Measurements from ENCODE around the gene C1orf52. TPM values are rescaled to one million over a fixed set of nuclear protein-coding genes. Genes with fewer than 3 reads are reported as not detected.

Gene C1orf52
- total RNA-seq, 2 donors from 2014 or later, result 16.9 to 19.1 TPM

GRCh38 chr1:85289207-85289847, 29.9 kb upstream of the C1orf52 start:
- peaks cover 6% of the 10 kb centered on the region for H3K27me3 Mint-ChIP-seq
- ATAC-seq (replicated peaks), result peak; percentile 98
- H3K9me3 Mint-ChIP-seq, result no peaks in the 10 kb centered on the region
- H3K4me1 Mint-ChIP-seq, result peaks cover 11% of the 10 kb centered on the region
- peak overlapping the region; percentile 3 for H3K27ac Mint-ChIP-seq
- H3K36me3 Mint-ChIP-seq (ENCODE audit: low read depth), result no peaks in the 10 kb centered on the region
- no peak overlapping the region for H3K4me3 Mint-ChIP-seq

GRCh38 chr1:85284202-85284601, 24.7 kb upstream of the C1orf52 start:
- Mint-ChIP-seq H3K27ac (no peak overlapping the region), H3K4me3 (no peak overlapping the region), H3K9me3 (no peaks in the 10 kb centered on the region), H3K4me1 (peaks cover 1% of the 10 kb centered on the region), H3K27me3 (no peaks in the 10 kb centered on the region), H3K36me3 (ENCODE audit: low read depth) (no peaks in the 10 kb centered on the region)
- no peak for ATAC-seq (replicated peaks)

- H3K4me3 Mint-ChIP-seq, result no peak overlapping the region
- peaks cover 6% of the 10 kb centered on the region for H3K4me1 Mint-ChIP-seq
- H3K27me3 Mint-ChIP-seq, result no peaks in the 10 kb centered on the region
- H3K9me3 Mint-ChIP-seq, result no peaks in the 10 kb centered on the region
- H3K27ac Mint-ChIP-seq, result no peak overlapping the region
- ATAC-seq (replicated peaks), result no peak
- no peaks in the 10 kb centered on the region for H3K36me3 Mint-ChIP-seq (ENCODE audit: low read depth)
Measured at GRCh38 chr1:85283475-85284199, 24.2 kb upstream of the C1orf52 start.

GRCh38 chr1:85282424-85282823, 23.0 kb upstream of the C1orf52 start:
- no peaks in the 10 kb centered on the region for H3K36me3 Mint-ChIP-seq (ENCODE audit: low read depth)
- H3K27me3 Mint-ChIP-seq, result no peaks in the 10 kb centered on the region
- H3K27ac Mint-ChIP-seq, result no peak overlapping the region
- no peak for ATAC-seq (replicated peaks)
- peaks cover 6% of the 10 kb centered on the region for H3K4me1 Mint-ChIP-seq
- no peak overlapping the region for H3K4me3 Mint-ChIP-seq
- no peaks in the 10 kb centered on the region for H3K9me3 Mint-ChIP-seq

GRCh38 chr1:85280636-85281035, 21.2 kb upstream of the C1orf52 start:
- Mint-ChIP-seq H3K4me1 (peaks cover 6% of the 10 kb centered on the region), H3K27ac (no peak overlapping the region), H3K27me3 (no peaks in the 10 kb centered on the region)

GRCh38 chr1:85279458-85280080, 20.1 kb upstream of the C1orf52 start:
- Mint-ChIP-seq H3K4me1 (peaks cover 12% of the 10 kb centered on the region), H3K4me3 (peak overlapping the region; percentile 32), H3K27ac (peak overlapping the region; percentile 7), H3K27me3 (no peaks in the 10 kb centered on the region), H3K36me3 (ENCODE audit: low read depth) (peaks cover 13% of the 10 kb centered on the region), H3K9me3 (no peaks in the 10 kb centered on the region)
- no peak for ATAC-seq (replicated peaks)

More at GRCh38 chr1:85280636-85281035, 21.2 kb upstream of the C1orf52 start:
- peaks cover 2% of the 10 kb centered on the region for H3K36me3 Mint-ChIP-seq (ENCODE audit: low read depth)
- no peaks in the 10 kb centered on the region for H3K9me3 Mint-ChIP-seq
- no peak for ATAC-seq (replicated peaks)
- no peak overlapping the region for H3K4me3 Mint-ChIP-seq

GRCh38 chr1:85278853-85279314, 19.4 kb upstream of the C1orf52 start:
- H3K27me3 Mint-ChIP-seq, result no peaks in the 10 kb centered on the region
- ATAC-seq (replicated peaks), result peak; percentile 47
- H3K4me3 Mint-ChIP-seq, result peak overlapping the region; percentile 32
- peaks cover 20% of the 10 kb centered on the region for H3K36me3 Mint-ChIP-seq (ENCODE audit: low read depth)
- H3K4me1 Mint-ChIP-seq, result peaks cover 18% of the 10 kb centered on the region
- peak overlapping the region; percentile 7 for H3K27ac Mint-ChIP-seq
- no peaks in the 10 kb centered on the region for H3K9me3 Mint-ChIP-seq

GRCh38 chr1:85277802-85278201, 18.3 kb upstream of the C1orf52 start:
- Mint-ChIP-seq H3K9me3 (no peaks in the 10 kb centered on the region), H3K36me3 (ENCODE audit: low read depth) (peaks cover 31% of the 10 kb centered on the region), H3K4me3 (peak overlapping the region; percentile 92), H3K27me3 (no peaks in the 10 kb centered on the region), H3K4me1 (peaks cover 29% of the 10 kb centered on the region), H3K27ac (peak overlapping the region; percentile 97)
- no peak for ATAC-seq (replicated peaks)

GRCh38 chr1:85276978-85277639, 17.6 kb upstream of the C1orf52 start:
- Mint-ChIP-seq H3K9me3 (no peaks in the 10 kb centered on the region), H3K4me3 (peak overlapping the region; percentile 92), H3K36me3 (ENCODE audit: low read depth) (peaks cover 36% of the 10 kb centered on the region), H3K27ac (peak overlapping the region; percentile 97), H3K4me1 (peaks cover 32% of the 10 kb centered on the region), H3K27me3 (no peaks in the 10 kb centered on the region)
- no peak for ATAC-seq (replicated peaks)

- Mint-ChIP-seq H3K27ac (peak within 1 kb of the TSS; percentile 97), H3K4me3 (peak within 1 kb of the TSS; percentile 92), H3K9me3 (no peaks in the 10 kb centered on the region), H3K4me1 (peaks cover 32% of the 10 kb centered on the region), H3K27me3 (no peaks in the 10 kb centered on the region), H3K36me3 (ENCODE audit: low read depth) (peaks cover 43% of the 10 kb centered on the region)
- ATAC-seq (replicated peaks), result peak; percentile 94
Measured at GRCh38 chr1:85276215-85276977, 16.9 kb upstream of the C1orf52 start, which contains the start of gene BCL10. BCL10 (minus strand) TSS chr1:85276632; CDS start chr1:85276352, 280 bp downstream.

- Mint-ChIP-seq H3K4me3 (peak overlapping the region; percentile 92), H3K4me1 (peaks cover 32% of the 10 kb centered on the region), H3K27ac (peak overlapping the region; percentile 97), H3K9me3 (no peaks in the 10 kb centered on the region), H3K27me3 (no peaks in the 10 kb centered on the region), H3K36me3 (ENCODE audit: low read depth) (peaks cover 49% of the 10 kb centered on the region)
- no peak for ATAC-seq (replicated peaks)
Measured at GRCh38 chr1:85275701-85276214, 16.3 kb upstream of the C1orf52 start.

GRCh38 chr1:85274969-85275453, 15.5 kb upstream of the C1orf52 start:
- no peak for ATAC-seq (replicated peaks)
- Mint-ChIP-seq H3K4me1 (peaks cover 32% of the 10 kb centered on the region), H3K36me3 (ENCODE audit: low read depth) (peaks cover 57% of the 10 kb centered on the region), H3K4me3 (peak overlapping the region; percentile 92), H3K9me3 (no peaks in the 10 kb centered on the region), H3K27me3 (no peaks in the 10 kb centered on the region), H3K27ac (peak overlapping the region; percentile 97)

- Mint-ChIP-seq H3K27ac (peak overlapping the region; percentile 97), H3K4me1 (peaks cover 34% of the 10 kb centered on the region)
- no peak for ATAC-seq (replicated peaks)
Measured at GRCh38 chr1:85273397-85273796, 13.9 kb upstream of the C1orf52 start.

More at GRCh38 chr1:85273397-85273796, 13.9 kb upstream of the C1orf52 start:
- H3K36me3 Mint-ChIP-seq (ENCODE audit: low read depth), result peaks cover 73% of the 10 kb centered on the region
- H3K27me3 Mint-ChIP-seq, result no peaks in the 10 kb centered on the region
- H3K9me3 Mint-ChIP-seq, result no peaks in the 10 kb centered on the region
- H3K4me3 Mint-ChIP-seq, result peak overlapping the region; percentile 92
